DMS114 treated with DMSO at 0.1 percent for 48 hours (cell line): Measurements from ENCODE around the gene KIF2C.
"Not testable (repeated sequence)": the region's sequence is repeated elsewhere in the genome, so short reads cannot be mapped to it uniquely, and the experiment has no call there.

ENCODE experiments used
- DNase-seq: peaks from one replicate; lab custom pipeline; 2025; ENCODE audit not compliant: unreplicated experiment; lab: John Stamatoyannopoulos, UW

The KIF2C gene

DNA sequence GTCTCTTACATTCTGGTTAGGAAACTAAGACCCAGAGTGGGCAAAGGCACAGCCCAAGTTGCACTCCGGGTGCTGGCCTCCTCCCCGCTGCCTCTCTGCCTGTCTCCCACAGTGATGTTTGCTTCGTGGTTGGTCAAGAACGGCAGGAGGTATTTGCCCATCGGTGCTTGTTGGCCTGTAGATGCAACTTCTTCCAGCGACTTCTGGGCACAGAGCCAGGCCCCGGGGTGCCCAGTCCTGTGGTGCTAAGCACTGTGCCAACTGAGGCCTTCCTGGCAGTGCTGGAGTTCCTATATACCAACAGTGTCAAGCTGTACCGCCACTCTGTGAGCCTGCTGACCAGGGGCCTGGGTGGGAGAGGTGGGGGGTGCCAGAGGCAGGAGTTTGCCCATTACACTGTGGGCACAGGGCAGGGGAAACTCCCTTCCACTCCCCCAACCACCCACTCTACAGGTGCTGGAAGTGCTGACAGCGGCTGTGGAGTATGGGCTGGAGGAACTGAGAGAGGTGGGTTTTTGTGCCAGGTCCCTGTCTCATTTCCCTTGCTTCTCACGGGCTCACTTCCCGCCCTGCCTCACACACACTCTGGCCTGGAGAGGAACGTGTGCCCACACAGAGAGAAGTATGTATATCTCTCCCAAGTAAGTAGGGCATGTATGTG is 70.6 kb downstream of the KIF2C start:
- no peak for DNase-seq

DNA sequence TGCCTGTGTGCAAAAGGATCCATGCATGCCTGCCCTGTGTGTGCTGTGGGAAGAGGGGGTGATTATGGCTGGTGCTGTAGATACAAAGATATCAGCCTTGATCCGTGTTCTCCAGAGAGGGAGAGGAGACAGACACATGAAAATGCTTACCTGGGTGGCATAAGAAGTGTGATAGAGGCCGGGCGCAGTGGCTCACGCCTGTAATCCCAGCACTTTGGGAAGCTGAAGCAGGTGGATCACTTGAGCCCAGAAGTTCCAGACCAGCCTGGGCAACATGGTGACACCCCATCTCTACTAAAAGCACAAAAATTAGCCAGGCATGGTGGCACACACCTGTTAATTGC is 71.1 kb downstream of the KIF2C start:
- not testable (repeated sequence) for DNase-seq

DNA sequence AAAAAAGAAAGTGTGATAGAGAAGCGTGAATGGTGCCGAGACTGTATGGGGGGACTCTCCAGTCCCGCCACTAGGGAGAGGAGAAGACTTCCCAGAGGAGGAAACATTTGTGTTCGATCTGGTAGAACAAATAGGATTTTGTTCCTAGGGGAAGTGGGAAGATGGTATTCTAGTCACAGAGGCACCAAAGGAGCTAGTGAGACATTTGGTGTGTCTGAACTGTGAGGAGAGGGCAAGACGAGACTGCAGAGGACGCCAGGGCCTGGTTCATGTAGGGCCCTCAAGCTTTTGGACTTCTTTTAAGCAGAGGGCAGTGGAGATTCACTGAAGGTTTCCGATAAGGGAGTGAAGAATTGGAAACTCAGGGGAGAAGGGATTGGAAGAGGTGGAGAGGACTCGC is 71.6 kb downstream of the KIF2C start:
- no peak for DNase-seq

DNA sequence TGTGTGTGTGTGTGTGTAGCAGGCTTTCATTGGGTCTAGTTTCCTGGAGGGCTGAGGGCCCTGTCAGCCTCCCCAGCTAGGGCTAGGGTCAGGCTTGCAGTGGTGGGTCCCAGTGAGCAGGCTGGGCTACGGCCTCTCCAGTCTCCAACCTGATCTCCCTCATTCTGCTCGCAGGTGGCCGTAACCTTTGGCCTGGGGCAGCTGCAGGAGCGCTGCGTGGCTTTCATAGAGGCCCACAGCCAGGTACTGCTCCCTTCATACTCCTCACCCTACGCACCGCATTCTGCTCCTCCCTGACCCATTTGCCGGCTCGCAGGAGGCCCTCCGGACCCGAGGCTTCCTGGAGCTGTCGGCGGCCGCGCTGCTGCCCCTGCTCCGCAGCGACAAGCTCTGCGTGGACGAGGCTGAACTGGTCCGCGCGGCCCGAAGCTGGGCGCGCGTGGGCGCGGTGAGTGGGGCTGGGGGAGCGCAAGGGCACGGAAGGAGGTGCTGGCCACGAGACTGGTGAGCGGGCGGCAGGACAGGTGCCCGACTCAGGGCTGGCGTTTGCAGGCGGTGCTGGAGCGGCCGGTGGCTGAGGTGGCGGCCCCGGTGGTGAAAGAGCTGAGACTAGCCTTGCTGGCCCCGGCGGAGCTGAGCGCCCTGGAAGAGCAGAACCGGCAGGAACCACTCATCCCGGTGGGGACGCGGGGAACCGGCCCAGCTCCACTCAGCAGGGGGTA is 73.3 kb downstream of the KIF2C start:
- DNase-seq: no peak

DNA sequence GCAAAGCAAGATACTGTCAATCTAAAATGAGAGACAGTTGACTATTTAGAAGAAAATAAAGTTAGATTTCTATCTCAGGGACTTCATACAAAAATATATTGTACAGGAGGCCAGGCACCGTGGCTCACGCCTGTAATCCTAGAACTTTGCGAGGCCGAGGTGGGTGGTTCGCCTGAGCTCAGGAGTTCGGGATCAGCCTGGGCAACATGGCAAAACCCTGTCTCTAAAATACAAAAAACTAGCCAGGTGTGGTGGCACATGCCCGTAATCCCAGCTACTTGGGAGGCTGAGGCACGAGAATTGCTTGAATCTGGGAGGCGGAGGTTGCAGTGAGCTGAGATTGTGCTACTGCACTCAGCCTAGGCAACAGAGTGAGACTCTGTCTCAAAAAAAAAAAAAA is 76.3 kb downstream of the KIF2C start:
- DNase-seq: not testable (repeated sequence)

DNA sequence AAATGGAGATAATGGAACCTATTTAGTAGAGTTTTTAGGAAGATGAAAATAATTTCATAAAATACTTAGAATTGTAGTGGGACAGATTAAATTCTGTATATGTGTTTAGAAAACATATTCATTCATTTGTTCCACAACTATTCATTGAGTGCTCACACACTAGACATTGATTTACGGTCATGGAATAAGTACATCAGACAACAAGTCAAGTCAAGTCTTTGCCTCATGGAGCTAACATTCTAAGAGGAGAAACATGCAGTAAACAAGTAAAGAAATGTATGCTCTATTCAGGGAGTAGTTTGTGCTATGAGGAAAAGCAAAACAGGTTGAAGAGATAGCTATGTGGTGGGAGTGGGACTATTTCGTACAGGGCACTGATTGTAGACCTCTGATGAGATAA is 77.7 kb downstream of the KIF2C start:
- no peak for DNase-seq
